NCI-H128 (cell line): Measurements from ENCODE around the gene MT2A.

Source experiments
- DNase-seq: peaks from one replicate; lab custom pipeline; 2025; ENCODE audit not compliant: unreplicated experiment; lab: John Stamatoyannopoulos, UW

The MT2A gene

DNA sequence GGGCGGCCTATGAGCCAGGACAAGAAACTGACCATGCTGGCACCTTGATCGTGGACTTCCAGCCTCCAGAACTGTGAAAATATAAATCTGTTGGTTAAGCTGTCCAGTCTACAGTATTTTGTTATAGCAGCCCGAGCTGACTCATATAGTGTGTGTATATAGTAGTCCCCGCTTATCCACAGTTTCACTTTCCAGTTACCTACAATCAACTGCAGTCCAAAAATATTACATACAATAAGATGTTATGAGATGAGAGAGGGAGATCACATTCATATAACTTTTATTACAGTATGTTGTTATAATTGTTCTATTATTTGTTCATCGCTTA, 14.1 kb upstream of the MT2A start:
- DNase-seq, result no peak

GRCh38 chr16:56600398-56600999, 7.9 kb upstream of the MT2A start:
- no peak for DNase-seq

- DNase-seq, result no peak
Measured at GRCh38 chr16:56601325-56601724, 7.1 kb upstream of the MT2A start.

GRCh38 chr16:56603589-56603988, 4.8 kb upstream of the MT2A start:
- no peak for DNase-seq

- no peak for DNase-seq
Measured at GRCh38 chr16:56604966-56605365, 3.4 kb upstream of the MT2A start.

- DNase-seq, result no peak
Measured at GRCh38 chr16:56605475-56605874, 2.9 kb upstream of the MT2A start.

DNA sequence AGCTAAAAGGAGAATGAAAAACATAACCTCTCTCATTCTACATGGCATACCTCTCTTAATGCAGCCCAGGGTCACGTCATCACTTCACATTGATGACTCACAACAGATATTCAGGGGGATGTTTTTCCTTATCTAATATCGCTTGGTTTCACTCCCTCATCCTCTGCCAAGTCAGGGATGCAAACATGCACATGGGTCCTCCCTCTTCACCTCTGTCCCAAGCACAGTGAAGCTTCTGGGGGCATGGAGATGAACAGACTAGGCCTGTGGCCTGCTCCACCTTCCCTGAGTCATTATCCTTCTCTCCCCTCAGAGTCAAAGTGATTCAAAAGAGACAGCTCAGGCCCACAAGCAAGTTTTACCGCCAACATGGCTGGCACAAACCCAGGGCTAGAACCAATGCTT, 2.3 kb upstream of the MT2A start:
- DNase-seq, result no peak

DNA sequence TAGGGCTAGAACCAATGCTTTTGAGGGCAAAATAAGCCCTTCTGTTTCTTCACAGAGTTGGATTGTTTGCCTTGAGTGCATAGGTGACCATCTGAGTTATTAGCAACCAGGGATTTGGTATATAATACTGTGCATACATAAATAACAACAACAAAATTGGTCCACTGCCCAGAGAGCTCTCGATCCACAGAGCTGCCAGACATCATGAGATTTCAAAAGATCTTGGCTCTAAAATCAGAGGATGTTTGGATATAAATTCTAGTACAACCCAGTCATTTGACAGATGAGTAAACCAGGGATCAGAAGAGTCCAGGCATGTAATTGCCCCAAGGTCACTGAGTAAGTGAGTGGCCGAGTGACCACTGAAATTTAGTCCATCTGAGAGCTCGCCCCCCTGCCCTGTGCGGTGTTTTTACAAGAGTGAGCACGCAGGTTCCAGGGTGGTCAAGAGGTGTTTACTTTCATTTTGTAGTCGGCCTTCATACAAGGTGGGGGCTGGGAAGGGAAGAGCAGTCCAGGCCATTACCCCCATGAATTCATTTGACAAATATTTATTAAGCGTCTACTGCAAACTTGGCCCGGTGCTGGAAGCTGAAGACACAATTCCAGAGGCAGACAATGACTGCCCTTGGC, 1.8 kb upstream of the MT2A start:
- DNase-seq, result no peak

GRCh38 chr16:56607109-56607618, 1.2 kb upstream of the MT2A start:
- DNase-seq, result no peak

- no peak for DNase-seq
Measured at GRCh38 chr16:56607675-56608042, 725 bp upstream of the MT2A start.

GRCh38 chr16:56608876-56609462, 585 bp downstream of the MT2A start:
- no peak for DNase-seq

DNA sequence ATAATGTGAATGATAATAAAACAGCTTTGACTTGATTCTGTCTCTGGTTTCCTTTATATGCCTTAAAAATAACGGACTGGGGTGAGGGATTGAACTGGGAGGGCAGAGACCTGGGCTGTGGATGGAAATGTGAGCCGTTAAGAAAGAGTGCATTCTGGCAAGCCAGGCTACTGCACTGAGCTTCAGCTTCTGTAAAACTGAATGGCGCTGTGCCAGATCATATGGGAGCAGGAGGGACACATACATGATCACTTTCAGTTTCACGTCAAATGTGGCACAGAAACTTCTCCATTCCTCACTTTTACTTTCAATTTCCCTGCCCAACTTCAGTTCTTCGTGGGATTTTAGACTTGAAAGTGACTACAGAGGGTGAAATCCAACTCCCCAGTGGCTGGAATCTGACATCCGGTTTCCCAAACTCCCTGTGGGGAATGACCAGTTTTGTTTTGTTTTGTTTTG, 1.1 kb downstream of the MT2A start:
- no peak for DNase-seq

GRCh38 chr16:56610017-56610608, 1.7 kb downstream of the MT2A start:
- DNase-seq, result no peak

DNA sequence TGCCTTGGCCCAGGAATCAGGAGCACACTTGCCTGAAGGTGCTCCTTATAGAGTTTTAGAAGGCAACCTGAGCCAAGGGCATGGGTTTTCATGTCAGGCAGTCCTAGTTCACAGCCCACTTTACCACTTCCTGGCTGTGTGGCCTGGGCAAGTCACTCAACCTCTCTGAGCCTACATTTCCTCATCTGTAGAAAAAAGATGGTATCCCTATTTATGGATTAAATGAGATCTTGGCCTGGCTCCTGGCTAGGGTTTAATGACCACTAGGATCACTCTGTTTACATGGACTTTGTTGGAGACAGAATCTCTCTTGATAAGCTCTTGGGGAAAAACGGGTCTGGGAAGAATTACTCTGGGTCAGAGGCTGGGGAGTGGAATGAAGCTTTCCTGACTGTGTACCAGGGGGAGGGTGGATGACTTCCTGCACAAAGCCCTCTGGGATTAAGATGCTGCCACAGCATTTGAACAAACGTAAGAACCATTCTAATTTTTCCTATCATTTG, 2.3 kb downstream of the MT2A start:
- no peak for DNase-seq

- no peak for DNase-seq
Measured at GRCh38 chr16:56611281-56611833, 3.0 kb downstream of the MT2A start.

DNA sequence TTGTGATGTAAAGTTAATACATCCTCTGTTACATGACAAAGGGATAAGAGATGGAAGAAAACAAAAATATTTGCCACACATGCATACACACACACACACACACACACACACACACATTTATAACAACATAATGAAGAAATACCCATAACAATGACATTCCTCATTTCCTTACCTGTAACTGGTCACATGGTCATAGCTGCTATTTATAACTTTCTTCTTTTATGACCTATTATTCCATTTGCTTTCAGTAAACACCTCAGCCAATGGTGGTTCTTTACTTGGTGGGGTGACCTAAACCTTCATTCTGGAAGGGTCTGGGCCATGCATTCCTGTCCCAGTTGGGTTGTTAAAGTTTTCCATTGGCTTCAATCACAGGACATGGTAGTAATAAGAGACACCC, 5.3 kb downstream of the MT2A start:
- DNase-seq, result no peak

GRCh38 chr16:56614549-56614991, 6.2 kb downstream of the MT2A start:
- no peak for DNase-seq

DNA sequence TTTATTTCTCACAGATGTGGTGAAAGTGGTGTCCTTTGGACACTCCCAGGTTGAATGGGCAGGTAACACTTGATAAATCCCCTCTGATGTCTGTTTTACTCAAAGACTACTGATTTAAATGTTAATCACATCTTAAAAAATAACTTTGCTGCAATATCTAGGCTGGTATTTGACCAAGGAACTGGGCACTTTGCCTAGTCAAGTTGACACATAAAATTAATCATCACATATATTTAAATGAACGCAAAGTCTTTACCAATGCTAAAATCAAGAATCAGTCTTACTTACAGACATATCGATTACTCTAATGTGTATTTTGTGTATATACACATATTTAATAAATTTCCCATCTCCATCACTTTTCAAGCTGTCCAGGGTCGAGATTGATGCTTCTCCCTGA, 7.0 kb downstream of the MT2A start:
- DNase-seq, result no peak

DNA sequence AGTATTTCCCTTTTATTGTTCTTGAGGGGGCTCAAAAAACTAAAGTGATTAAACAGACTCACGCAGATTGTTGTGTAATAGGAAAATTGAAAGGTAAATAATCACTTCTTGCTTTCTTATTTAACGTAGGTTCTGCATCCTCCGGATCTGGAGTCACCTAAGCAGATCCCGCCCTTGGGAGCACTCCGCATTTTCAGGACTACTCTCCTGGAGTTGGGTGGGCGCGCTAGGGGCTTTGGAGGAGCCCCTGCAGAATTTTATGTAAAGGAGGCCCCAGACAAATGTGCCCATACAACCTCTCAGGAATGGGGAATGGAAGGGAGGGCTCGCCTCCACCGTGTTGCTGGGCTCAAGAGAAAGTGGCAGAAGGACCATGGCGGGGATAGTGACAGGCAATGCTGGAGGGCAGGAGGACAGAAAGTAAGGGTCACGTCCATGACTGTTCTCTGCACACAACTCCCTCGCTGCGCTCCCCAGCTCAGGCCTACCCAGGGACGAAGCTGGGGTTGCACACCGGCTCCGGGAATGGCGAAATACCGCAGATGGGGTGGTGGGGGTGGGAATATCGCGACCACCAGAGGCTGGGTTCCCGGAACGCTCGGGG, 8.3 kb downstream of the MT2A start:
- no peak for DNase-seq

DNA sequence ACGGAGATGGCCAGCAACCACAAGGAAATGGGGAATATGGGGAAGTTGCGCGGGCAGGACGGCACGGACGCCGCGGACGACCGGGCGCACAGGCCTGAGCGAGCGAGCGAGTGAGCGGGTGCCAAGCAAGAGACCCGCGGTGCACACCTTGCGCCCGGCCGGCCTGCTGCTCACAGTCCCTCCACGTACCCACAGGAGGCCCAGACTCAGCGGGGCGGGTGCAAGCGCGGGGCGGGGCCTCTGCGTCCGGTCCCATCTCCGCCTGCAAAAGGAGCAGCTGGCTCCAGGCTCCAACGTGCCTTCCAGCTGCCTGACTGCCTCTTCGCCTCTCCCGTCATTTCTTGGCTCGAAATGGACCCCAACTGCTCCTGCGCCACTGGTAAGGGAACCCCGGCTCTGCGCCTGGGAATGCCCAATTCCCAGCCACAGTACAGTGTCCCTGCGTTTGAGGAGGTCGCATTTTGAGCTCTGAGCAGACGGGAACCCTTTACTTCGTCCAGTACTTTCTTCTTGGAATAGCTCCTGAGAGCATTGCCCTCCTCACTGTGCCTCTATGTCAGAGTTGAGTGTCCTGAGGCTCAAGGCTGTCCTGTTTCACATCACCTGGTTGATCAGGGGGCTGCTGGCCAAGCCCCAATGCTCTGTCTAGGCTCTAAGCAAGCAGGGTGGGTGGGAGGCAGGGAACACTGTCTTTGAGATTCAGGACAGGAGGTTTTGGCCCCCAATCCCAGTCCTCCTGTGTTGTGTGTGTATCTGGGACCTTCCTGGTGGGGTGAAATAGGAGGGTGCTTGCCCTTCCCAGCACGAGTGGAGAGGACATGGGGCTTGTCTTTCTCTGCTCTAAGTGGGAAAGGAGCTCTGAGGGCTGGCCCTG, 9.1 kb downstream of the MT2A start:
- no peak for DNase-seq
